Measurements from ENCODE around the gene RNF187.

DNA sequence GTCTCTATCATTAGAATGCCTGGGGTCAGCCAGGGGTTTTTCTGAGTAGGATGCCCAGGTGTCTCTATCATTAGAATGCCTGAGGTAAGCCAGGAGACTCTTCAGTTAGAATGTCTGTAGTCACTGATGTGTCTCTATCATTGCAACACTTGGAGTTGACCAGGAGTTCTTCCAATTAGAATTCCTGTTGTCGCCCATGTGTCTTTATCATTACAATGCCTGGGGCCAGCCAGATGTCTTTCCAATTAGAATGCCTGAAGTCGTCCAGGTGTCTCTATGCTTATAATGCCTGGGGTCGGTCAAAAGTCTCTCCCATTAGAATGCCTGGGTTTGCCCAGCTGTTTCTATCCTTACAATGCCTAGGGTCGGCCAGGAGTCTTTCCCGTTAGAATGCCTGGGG, 55.8 kb downstream of the RNF187 start:
- TF ChIP-seq, protein P1, sequence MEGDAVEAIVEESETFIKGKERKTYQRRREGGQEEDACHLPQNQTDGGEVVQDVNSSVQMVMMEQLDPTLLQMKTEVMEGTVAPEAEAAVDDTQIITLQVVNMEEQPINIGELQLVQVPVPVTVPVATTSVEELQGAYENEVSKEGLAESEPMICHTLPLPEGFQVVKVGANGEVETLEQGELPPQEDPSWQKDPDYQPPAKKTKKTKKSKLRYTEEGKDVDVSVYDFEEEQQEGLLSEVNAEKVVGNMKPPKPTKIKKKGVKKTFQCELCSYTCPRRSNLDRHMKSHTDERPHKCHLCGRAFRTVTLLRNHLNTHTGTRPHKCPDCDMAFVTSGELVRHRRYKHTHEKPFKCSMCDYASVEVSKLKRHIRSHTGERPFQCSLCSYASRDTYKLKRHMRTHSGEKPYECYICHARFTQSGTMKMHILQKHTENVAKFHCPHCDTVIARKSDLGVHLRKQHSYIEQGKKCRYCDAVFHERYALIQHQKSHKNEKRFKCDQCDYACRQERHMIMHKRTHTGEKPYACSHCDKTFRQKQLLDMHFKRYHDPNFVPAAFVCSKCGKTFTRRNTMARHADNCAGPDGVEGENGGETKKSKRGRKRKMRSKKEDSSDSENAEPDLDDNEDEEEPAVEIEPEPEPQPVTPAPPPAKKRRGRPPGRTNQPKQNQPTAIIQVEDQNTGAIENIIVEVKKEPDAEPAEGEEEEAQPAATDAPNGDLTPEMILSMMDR (IDR thresholded peaks at IDR 0.05), result no peak
- no peak for TF ChIP-seq POLR2AphosphoS5 (IDR thresholded peaks at IDR 0.05)
- TF ChIP-seq POLR2A (IDR thresholded peaks at IDR 0.05), result no peak
